NCI-H460 (cell line): ENCODE data around the gene MAP3K6. TPM values are rescaled to one million over a fixed set of nuclear protein-coding genes. Genes with fewer than 3 reads are reported as not detected.
"Not testable (repeated sequence)": the region's sequence is repeated elsewhere in the genome, so short reads cannot be mapped to it uniquely, and the experiment has no call there.

Experiments used
- DNase-seq: peaks from one replicate; pipeline ENCODE4 v3.0.0-alpha.2; 2016; ENCODE audit warnings: low read depth; ENCODE audit errors: extremely low read depth
- total RNA-seq: library from RNA; depleted of rRNA; stranded (reverse); fragments of >200 nt; shearing (Covaris generic); gene quantifications from 2 replicates; pipeline ENCODE4 v1.2.3, GENCODE V29; 2014

Gene MAP3K6
- total RNA-seq, 1 experiment from 2014 or later, result 2.7 TPM

- no peak for DNase-seq
These were observed 31.8 kb upstream of the MAP3K6 start for GRCh38 chr1:27398405-27399149.

GRCh38 chr1:27397749-27398148 lies 31.0 kb upstream of the MAP3K6 start:
- no peak for DNase-seq

DNA sequence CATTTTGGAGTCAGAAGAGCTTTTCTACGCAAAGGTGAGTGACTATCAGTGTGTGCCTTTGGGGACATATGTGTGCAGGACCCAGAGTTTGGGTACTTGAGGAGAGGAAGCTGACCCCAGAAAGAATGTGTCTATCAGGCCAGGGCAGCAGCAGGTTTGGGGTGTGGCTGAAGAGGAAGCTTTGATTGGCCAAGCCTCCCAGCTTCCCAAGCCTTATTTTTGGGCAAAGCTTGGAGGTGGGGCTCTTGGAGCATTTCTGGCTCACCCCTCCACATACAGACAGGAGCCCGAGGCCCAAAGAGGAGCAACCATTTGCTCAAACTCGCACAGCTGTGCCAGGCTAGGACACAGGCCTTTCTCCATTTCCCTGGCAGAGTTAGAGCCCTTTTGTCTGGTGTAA lies 30.3 kb upstream of the MAP3K6 start:
- no peak for DNase-seq

DNA sequence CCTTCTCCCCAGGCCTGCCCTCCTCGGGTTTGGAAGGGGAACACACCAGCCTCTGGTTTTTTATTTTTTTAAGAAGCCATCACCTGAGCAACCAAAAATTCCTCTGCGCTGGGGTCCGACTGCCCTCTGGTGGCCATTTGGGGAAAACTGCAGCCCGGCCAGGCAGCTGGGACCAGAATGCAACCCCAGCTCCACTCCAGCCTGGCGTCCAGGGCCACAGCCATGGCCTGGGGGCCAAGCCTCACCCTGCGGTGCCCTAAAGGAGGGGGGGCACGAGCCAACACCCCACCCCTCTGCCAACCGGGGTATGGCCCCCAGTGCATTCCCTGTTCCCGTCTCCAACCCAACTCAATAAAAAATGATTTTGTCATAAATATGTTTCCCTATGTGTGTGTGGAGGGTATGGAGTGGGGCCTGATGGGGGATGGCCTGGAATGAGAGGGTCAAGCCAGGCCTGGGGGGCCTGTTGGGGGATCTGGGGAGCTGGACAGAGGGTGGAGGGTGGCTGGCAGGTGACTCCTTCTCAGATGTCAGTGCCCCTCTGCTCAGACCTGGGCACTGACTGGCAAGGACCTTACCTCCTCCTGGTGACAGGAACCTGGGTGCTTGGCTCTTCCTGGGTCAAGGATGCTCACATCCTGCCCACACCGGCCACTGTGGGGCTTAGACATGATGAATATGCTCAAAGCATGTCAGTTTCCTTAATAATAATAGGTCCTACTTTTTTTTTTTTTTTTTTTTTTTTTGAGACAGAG lies 28.9 kb upstream of the MAP3K6 start:
- DNase-seq, result peak; percentile 42

- DNase-seq, result no peak
These were observed 28.2 kb upstream of the MAP3K6 start for GRCh38 chr1:27394925-27395324.

DNA sequence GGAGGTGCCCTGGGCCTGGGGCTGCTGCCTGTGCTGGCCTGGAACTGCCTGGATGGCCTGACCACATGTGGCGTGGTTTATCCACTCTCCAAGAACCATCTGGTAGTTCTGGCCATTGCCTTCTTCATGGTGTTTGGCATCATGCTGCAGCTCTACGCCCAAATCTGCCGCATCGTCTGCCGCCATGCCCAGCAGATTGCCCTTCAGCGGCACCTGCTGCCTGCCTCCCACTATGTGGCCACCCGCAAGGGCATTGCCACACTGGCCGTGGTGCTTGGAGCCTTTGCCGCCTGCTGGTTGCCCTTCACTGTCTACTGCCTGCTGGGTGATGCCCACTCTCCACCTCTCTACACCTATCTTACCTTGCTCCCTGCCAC lies 27.5 kb upstream of the MAP3K6 start:
- no peak for DNase-seq

DNA sequence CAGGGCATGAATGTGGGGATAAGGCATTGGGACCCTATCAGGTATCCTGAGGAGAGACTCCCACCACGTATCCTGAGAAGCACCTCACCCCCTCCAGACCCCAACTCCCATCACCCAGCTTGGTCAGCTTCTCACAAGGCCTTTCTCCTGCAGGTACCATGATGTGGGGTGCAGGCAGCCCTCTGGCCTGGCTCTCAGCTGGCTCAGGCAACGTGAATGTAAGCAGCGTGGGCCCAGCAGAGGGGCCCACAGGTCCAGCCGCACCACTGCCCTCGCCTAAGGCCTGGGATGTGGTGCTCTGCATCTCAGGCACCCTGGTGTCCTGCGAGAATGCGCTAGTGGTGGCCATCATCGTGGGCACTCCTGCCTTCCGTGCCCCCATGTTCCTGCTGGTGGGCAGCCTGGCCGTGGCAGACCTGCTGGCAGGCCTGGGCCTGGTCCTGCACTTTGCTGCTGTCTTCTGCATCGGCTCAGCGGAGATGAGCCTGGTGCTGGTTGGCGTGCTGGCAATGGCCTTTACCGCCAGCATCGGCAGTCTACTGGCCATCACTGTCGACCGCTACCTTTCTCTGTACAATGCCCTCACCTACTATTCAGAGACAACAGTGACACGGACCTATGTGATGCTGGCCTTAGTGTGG lies 27.0 kb upstream of the MAP3K6 start:
- DNase-seq, result no peak

GRCh38 chr1:27392778-27393635 lies 26.2 kb upstream of the MAP3K6 start:
- no peak for DNase-seq

DNA sequence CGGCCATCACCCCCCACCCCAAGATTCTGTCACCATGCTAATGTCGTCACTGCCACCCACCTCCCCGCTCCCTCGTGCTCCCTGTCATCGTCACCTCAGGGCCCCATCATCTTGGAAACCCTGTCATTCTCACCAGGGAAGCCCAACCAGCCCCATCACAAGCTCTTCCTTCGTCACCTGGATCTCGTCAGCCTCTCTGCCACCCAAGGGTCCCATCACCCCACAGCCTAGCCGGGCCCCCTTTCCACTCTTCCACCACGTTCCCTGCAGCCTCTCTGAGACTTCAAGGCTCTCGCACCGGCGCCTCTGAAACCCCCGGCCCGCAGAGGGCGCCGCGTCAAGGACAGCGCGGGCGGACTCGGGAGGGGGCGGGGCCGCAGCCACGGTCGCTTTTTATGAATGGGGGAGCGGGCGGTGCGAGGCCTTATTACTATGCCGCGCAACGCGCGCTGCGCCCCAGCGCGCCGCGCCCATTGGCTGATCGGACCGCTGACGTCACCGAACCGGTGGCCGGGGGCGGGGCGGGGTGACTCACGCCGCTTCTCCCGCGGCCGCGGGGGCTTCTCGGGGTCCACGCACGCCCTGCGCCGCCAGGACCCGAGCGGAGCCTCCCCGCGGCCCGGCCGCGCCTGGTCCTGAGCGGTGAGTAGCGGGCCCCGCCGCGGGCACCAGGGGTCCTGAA lies 25.5 kb upstream of the MAP3K6 start, which contains the start of gene GPR3:
GPR3 (plus strand) TSS at position 527 of the 682 bp plus-strand sequence. CDS start 1,177 bp downstream, outside the sequence.
- DNase-seq, result peak; percentile 87

- DNase-seq, result no peak
These were observed 24.8 kb upstream of the MAP3K6 start for GRCh38 chr1:27391511-27392095.

- peak; percentile 46 for DNase-seq
These were observed 21.7 kb upstream of the MAP3K6 start for GRCh38 chr1:27388337-27389005.

- DNase-seq, result not testable (repeated sequence)
These were observed 18.0 kb upstream of the MAP3K6 start for GRCh38 chr1:27384797-27385196.

DNA sequence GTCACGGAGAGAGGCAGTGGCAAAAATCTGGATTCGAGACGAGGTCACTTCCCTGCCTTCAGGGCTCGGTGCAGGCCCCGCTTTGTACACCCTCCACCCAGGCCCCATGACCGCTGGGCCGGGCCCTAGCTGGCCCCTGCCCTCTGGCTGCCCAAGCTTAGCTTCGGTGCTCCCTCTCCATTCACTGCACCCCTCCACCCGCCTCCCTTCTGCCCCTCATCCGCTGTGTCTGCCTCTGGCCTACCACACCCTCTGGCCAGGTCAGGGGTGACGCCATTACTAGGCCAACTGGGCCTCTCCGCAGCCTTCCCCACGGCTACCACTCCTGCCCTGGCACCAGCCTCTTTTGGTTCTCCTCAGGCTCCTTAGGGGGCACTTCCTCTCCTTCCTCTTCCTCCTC lies 16.9 kb upstream of the MAP3K6 start:
- DNase-seq, result no peak

DNA sequence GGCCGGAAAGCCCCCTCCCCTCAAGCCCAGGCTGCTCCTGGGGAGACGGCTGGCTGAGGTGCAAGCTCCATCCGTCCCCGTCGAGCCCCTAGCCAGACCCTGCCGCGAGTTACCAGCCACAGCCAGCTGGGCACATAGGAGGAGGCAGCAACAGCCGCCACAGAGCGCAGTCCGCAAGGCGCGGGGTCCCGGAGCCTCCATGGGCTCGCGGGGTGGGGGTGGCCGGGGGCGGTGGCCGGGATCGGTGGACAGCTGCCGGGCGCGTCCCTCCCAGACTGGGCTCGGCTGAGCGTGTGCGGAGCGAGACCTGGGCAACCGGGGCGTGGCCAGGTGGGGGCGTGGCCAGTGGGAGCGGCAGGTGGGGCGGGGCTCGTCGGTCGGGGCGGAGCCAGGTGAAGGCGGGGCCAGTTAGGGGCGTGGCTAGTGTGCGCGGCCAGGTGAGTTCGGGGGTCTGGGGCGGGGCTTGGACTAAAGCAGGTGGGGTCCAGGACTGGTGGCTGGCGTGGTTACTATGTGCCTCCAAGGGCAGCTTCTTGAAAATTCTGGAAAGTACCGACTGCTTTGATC lies 16.4 kb upstream of the MAP3K6 start, which contains the start of gene CD164L2:
CD164L2 (minus strand) TSS at position 295 of the 567 bp plus-strand sequence; CDS start at position 201, 94 bp downstream.
- no peak for DNase-seq

GRCh38 chr1:27381969-27382762 lies 15.4 kb upstream of the MAP3K6 start:
- no peak for DNase-seq

DNA sequence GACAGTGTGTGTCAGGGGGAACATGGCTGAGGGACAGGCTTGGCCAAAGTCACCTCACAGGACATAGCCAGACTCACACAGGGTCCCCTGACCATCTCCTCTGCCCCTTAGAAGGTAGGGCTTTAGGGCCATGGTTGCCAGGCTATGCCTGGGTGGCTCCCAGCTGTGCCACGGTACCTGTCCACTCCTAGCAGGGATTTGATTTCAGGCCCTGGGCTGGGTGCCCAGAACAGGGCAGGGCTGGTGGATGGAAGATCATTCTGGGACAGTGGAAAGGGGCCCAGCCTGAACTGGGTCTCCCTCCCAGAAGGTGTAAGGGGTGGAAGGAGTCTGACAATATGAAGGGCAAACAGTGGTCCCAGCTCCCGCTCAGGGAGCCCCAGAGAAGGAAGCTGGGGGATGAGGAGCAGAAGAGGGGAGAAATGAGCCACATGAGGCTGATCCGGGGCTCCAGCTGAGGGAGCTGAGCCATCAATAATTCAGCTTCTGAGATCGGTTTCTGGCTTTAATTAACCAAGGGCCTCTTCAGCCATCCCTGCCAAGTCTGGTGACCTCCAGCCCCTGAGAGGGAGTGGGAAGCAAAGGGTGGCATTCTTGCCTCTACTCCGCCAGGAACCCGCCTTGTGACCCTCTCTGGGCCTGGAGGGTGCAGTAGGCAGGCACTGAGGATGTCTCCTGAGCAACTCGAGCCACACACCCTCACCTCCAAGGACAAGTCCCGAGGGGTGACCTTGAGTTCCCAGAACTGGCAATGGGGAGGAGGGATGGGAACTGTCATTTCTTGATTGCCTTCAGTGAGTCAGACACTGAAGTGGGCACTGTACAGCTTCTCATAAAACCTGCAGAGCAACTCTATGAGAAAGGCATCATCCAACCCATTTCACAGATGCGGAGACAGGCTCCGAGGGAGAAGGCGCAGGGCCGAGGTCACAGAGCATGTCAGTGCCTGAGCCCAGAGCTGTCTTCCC lies 14.3 kb upstream of the MAP3K6 start:
- no peak for DNase-seq

- no peak for DNase-seq
These were observed 13.5 kb upstream of the MAP3K6 start for GRCh38 chr1:27380224-27380623.
